WI38 (cell line): Measurements from ENCODE around the gene PHETA2.
A peak's percentile ranks its signal among the peaks of the same experiment; 100 is the strongest.

Experiments
- H3K4me3 ChIP-seq: 2 replicates; pipeline ENCODE4 v1.5.1; 2011; ENCODE audit warnings: low read depth, mild to moderate bottlenecking, control low read depth, low read length
- CTCF ChIP-seq: IDR thresholded peaks from 2 replicates; pipeline ENCODE4 v1.5.1; 2012; ENCODE audit warnings: low read depth, mild to moderate bottlenecking, control low read depth, low read length

Gene PHETA2

GRCh38 chr22:42076764-42077485 lies 2.9 kb downstream of the PHETA2 start:
- TF ChIP-seq CTCF = no peak
- no peak overlapping the region for H3K4me3 ChIP-seq

- no peak overlapping the region for H3K4me3 ChIP-seq
These were observed 3.6 kb downstream of the PHETA2 start for GRCh38 chr22:42077486-42078125.

GRCh38 chr22:42078469-42079318 lies 4.6 kb downstream of the PHETA2 start:
- no peak for TF ChIP-seq CTCF
- H3K4me3 ChIP-seq = peak overlapping the region; percentile 68

More at GRCh38 chr22:42077486-42078125, 3.6 kb downstream of the PHETA2 start:
- no peak for TF ChIP-seq CTCF

- TF ChIP-seq CTCF = no peak
- peak within 1 kb of the TSS; percentile 68 for H3K4me3 ChIP-seq
These were observed 5.5 kb downstream of the PHETA2 start, which contains the start of gene SMDT1 for GRCh38 chr22:42079319-42080251. Gene SMDT1 (plus strand): TSS chr22:42079700. CDS start chr22:42079769, 69 bp downstream.

- TF ChIP-seq CTCF = no peak
- H3K4me3 ChIP-seq = peak overlapping the region; percentile 68
These were observed 6.2 kb downstream of the PHETA2 start for GRCh38 chr22:42080287-42080686.

- no peak for TF ChIP-seq CTCF
- no peak overlapping the region for H3K4me3 ChIP-seq
These were observed 9.1 kb downstream of the PHETA2 start for GRCh38 chr22:42083119-42083518.
